SU-DHL-6 (cell line): ENCODE data around the gene TRIM5.

Experiments
- CTCF ChIP-seq: fragments of 200-600 bp; sonication (generic); IDR thresholded peaks from one replicate; pipeline ENCODE4 v1.5.1; 2017; ENCODE audit warnings: antibody characterized with exemption, mild to moderate bottlenecking, low read length, moderate library complexity; ENCODE audit not compliant: insufficient read depth, poor library complexity, severe bottlenecking
- EZH2phosphoT487 ChIP-seq: fragments of 200-600 bp; sonication (generic), shearing (Covaris generic); conservative IDR thresholded peaks from 2 replicates; pipeline ENCODE4 v1.6.1; 2018; ENCODE audit warnings: mild to moderate bottlenecking, antibody characterized with exemption, low read length, moderate library complexity, mixed read lengths

GRCh38 chr11:5665051-5665570, 19.8 kb downstream of the TRIM5 start:
- TF ChIP-seq EZH2phosphoT487 = no peak
- TF ChIP-seq CTCF = no peak
